HG02885 (cell line): Measurements from ENCODE around the gene NIPA2.
A peak's percentile ranks its signal among the peaks of the same experiment; 100 is the strongest.
"Not testable (repeated sequence)": the region's sequence is repeated elsewhere in the genome, so short reads cannot be mapped to it uniquely, and the experiment has no call there.

Experiments used
- ATAC-seq: cut with Tn5 transposase; IDR thresholded peaks from one replicate; pipeline ENCODE4 v1.9.1; 2021; ENCODE audit warnings: mild to moderate bottlenecking; ENCODE audit not compliant: unreplicated experiment, poor library complexity

The NIPA2 gene

GRCh38 chr15:22838292-22839042, at the start of gene NIPA2:
Gene NIPA2, plus strand, starts transcription at chr15:22838666. Its CDS starts 13,066 bp downstream, at chr15:22851732.
- ATAC-seq: peak; percentile 79

- no peak for ATAC-seq
Observed at GRCh38 chr15:22794063-22794462, 44.4 kb upstream of the NIPA2 start.

GRCh38 chr15:22794621-22795167, 43.8 kb upstream of the NIPA2 start:
- no peak for ATAC-seq

GRCh38 chr15:22795206-22796063, 43.0 kb upstream of the NIPA2 start:
- ATAC-seq: no peak

- no peak for ATAC-seq
Observed at GRCh38 chr15:22796079-22796478, 42.4 kb upstream of the NIPA2 start.

- ATAC-seq: no peak
Observed at GRCh38 chr15:22799902-22800301, 38.6 kb upstream of the NIPA2 start.

GRCh38 chr15:22803006-22803405, 35.5 kb upstream of the NIPA2 start:
- ATAC-seq: not testable (repeated sequence)

- ATAC-seq: no peak
Observed at GRCh38 chr15:22806156-22806555, 32.3 kb upstream of the NIPA2 start.

- ATAC-seq: no peak
Observed at GRCh38 chr15:22806664-22807063, 31.8 kb upstream of the NIPA2 start.

- not testable (repeated sequence) for ATAC-seq
Observed at GRCh38 chr15:22807831-22808230, 30.6 kb upstream of the NIPA2 start.

- no peak for ATAC-seq
Observed at GRCh38 chr15:22808240-22808639, 30.2 kb upstream of the NIPA2 start.

- no peak for ATAC-seq
Observed at GRCh38 chr15:22808761-22809280, 29.6 kb upstream of the NIPA2 start.

- peak; percentile 54 for ATAC-seq
Observed at GRCh38 chr15:22810033-22810852, 28.2 kb upstream of the NIPA2 start.

- no peak for ATAC-seq
Observed at GRCh38 chr15:22810853-22811338, 27.6 kb upstream of the NIPA2 start.

GRCh38 chr15:22811640-22812039, 26.8 kb upstream of the NIPA2 start:
- ATAC-seq: no peak

GRCh38 chr15:22813844-22814243, 24.6 kb upstream of the NIPA2 start:
- ATAC-seq: no peak

GRCh38 chr15:22815766-22816165, 22.7 kb upstream of the NIPA2 start:
- no peak for ATAC-seq

- ATAC-seq: no peak
Observed at GRCh38 chr15:22819651-22820050, 18.8 kb upstream of the NIPA2 start.

GRCh38 chr15:22823495-22824128, 14.9 kb upstream of the NIPA2 start:
- no peak for ATAC-seq
